ENCODE measurements around the gene LUZP2.

The LUZP2 gene

GRCh38 chr11:24731554-24731953 lies 234.7 kb downstream of the LUZP2 start:
- DNase-seq = no peak

GRCh38 chr11:24734742-24735237 lies 237.9 kb downstream of the LUZP2 start:
- no peak for DNase-seq

- no peak for DNase-seq
These were observed 242.1 kb downstream of the LUZP2 start for GRCh38 chr11:24738972-24739371.

- DNase-seq = no peak
These were observed 242.8 kb downstream of the LUZP2 start for GRCh38 chr11:24739637-24740036.

- DNase-seq = no peak
These were observed 250.7 kb downstream of the LUZP2 start for GRCh38 chr11:24747275-24748251.

- no peak for DNase-seq
These were observed 251.4 kb downstream of the LUZP2 start for GRCh38 chr11:24748261-24748660.

- DNase-seq = no peak
These were observed 257.6 kb downstream of the LUZP2 start for GRCh38 chr11:24754406-24754805.

- no peak for DNase-seq
These were observed 258.5 kb downstream of the LUZP2 start for GRCh38 chr11:24755260-24755839.

GRCh38 chr11:24759742-24760141 lies 262.9 kb downstream of the LUZP2 start:
- DNase-seq = no peak

- no peak for DNase-seq
These were observed 263.8 kb downstream of the LUZP2 start for GRCh38 chr11:24760681-24761080.

GRCh38 chr11:24762076-24762475 lies 265.2 kb downstream of the LUZP2 start:
- no peak for DNase-seq

- DNase-seq = no peak
These were observed 270.6 kb downstream of the LUZP2 start for GRCh38 chr11:24767411-24767810.

- no peak for DNase-seq
These were observed 276.5 kb downstream of the LUZP2 start for GRCh38 chr11:24773322-24773721.

GRCh38 chr11:24779791-24780190 lies 282.9 kb downstream of the LUZP2 start:
- DNase-seq = no peak

GRCh38 chr11:24781288-24781687 lies 284.4 kb downstream of the LUZP2 start:
- no peak for DNase-seq

GRCh38 chr11:24793479-24793878 lies 296.6 kb downstream of the LUZP2 start:
- no peak for DNase-seq

GRCh38 chr11:24794064-24794463 lies 297.2 kb downstream of the LUZP2 start:
- no peak for DNase-seq

- DNase-seq = no peak
These were observed 308.8 kb downstream of the LUZP2 start for GRCh38 chr11:24805671-24806070.

- no peak for DNase-seq
These were observed 311.3 kb downstream of the LUZP2 start for GRCh38 chr11:24808173-24808572.

- no peak for DNase-seq
These were observed 322.2 kb downstream of the LUZP2 start for GRCh38 chr11:24819006-24819405.

- DNase-seq = no peak
These were observed 323.1 kb downstream of the LUZP2 start for GRCh38 chr11:24819863-24820434.

- no peak for DNase-seq
These were observed 323.7 kb downstream of the LUZP2 start for GRCh38 chr11:24820541-24820940.

GRCh38 chr11:24828938-24829605 lies 332.2 kb downstream of the LUZP2 start:
- no peak for DNase-seq
